ENCODE measurements around the gene OSBPL3. TPM values are rescaled to one million over a fixed set of nuclear protein-coding genes. Genes with fewer than 3 reads are reported as not detected.

The OSBPL3 gene
- total RNA-seq, 2 donors from 2014 or later: 5.0 to 9.1 TPM

DNA sequence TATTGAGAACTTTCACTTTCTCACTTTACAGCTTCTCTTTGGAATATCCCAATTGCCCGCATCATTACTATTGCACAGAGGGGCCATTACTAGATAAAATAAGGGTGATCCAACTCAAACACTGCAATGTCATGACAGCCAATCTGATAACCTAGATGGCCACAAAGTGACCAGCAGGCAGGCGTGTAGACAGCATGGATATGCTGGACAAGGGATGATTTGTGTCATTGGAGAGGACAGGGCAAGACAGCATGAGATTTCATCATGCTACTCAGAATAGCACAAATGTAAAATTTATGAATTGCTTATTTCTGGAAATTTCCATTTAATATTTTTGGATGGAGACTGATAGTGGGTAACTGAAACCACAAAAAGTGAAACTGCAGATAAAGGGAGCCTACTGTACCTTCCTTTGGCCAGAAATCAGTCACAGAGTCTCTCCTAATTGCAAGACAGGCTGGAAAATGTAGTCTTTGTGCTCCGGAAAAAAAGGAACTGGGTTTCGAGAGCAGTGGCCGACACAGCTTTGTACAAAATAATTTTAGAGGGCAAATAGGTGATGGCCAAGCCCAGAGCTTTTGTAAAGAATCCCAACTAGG lies 216.6 kb downstream of the OSBPL3 start:
- DNase-seq (ENCODE audit: low spot score): no peak
- intact Hi-C loops (cut with DNase I): no loop called here

DNA sequence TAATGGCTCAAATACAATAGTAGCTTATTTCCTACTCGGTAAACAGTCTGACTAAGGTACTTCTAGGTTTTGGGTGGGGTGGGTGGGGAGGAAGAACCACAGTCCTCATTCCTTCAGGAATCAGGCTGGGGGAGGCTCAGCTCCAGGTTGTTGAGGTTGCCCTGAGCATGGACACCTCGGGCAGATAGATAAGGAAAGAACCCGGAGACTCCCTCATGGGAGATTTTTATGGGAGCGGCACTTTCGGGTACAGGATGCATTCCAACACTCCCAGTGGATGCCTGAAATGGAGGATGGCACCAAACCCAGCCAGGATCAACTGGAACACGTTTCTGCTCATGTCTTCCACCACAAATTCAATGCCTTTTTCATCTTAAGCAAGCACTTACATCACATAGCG lies 217.2 kb downstream of the OSBPL3 start:
- intact Hi-C loops (cut with DNase I): no loop called here
- DNase-seq (ENCODE audit: low spot score): no peak

DNA sequence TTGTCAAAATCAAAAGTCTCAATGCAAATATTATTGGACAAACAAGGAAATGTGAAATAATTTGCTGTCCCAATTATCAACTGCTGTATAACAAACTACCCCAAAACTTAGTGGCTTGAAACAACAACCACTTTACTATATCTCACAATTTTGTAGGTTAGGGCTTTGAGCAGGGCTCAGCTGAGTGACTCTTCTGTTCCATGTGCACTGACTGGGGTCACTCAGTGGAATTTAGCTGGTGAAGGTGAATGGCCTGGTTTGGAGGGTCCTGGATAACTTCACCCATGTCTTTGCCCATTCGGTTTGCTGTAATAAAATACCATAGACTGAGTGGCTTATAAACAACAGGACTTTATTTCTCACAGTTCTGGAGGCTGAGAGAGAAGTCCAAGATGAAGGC lies 219.0 kb downstream of the OSBPL3 start:
- intact Hi-C loops (cut with DNase I): no loop called here
- DNase-seq (ENCODE audit: low spot score): no peak

DNA sequence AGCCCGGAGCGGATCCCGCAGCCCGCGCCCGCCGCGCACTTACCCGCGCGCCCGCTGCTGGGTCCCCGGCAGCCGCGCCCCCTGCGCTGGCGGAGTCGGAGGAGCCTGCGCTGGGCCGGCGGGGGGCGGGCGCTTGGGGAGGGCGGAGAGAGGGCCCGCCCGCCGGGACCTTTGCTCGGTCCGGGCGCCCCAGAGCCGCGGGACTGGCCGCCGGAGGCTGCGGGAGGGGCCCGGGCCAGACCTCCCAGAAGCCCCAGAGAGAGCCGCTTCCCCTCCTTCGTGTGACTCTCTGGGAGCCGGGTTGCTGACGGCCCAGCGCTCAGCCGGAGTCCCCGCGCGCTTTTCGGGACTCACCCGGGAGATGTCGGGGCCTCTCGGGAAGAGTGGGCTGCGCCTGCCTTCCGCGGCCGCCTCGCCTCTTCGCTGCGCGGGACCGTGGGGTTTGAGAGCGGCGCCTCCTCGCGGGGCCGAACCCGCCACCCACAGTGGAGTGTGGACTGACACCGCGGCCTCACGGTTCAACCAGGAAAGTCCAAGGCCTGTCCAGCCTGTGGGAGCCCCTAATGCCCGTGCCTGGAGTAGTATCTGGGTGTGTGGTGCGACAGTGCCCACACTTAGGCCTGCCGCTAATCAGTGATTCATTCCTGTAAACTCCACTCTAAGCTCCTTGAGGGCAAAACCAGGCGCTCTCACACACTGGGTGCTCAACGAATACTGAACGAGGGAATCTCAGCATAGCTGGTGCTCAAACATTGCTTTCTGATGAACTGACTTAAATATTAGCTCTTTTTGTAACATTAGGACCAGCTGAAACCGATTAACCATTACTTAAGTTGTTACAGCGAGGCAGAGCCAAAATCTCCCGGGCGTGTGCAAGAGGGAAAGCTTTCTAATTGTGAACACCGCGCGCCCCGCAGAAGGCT lies 222.4 kb downstream of the OSBPL3 start, which contains the start of gene GSDME:
TSS of gene GSDME (minus strand) at position 112 of the 923 bp plus-strand sequence. CDS start 7,690 bp downstream, outside the sequence.
- DNase-seq (ENCODE audit: low spot score): peak; percentile 87
- intact Hi-C loops (cut with DNase I): no loop called here

DNA sequence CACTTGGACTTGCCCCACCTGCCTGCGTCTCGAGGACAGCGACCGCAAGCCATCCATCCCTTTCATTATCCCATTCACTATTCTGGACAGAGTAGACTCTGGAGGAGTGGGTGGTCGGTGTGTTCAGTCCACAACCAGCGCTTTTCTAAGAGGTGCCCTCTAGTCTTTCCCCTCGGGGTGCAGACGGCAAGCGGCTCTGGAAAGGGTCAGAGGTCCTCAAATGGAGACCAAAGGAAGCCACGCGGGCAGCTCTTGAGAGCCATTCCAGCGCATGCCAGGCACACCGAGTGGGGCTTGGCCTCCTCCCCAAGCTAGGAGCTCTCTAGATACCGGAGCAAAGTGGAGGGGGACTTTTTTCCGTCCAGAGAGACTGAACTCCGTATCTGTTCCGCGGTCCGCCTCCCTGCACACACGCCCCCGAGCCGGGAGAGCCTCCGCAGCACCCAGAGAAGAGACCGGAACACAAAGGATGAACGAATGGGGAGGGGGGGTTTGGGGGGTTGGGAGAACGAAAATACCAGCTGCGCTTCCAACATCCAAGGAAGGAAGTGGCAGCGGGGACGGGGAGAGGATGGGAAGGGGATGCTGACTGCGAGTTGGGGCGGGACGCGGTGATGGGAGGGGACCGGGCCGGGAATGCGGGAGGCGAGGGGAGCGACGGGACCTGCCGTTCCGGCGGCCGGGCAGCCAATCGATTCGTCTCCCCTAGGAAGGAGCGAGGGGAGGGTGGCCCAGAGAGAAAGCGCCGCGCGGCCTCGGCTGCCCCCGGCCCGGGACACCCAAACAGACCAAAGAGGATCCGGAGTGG lies 223.2 kb downstream of the OSBPL3 start:
- intact Hi-C loops (cut with DNase I): no loop called here
- peak; percentile 86 for DNase-seq (ENCODE audit: low spot score)

DNA sequence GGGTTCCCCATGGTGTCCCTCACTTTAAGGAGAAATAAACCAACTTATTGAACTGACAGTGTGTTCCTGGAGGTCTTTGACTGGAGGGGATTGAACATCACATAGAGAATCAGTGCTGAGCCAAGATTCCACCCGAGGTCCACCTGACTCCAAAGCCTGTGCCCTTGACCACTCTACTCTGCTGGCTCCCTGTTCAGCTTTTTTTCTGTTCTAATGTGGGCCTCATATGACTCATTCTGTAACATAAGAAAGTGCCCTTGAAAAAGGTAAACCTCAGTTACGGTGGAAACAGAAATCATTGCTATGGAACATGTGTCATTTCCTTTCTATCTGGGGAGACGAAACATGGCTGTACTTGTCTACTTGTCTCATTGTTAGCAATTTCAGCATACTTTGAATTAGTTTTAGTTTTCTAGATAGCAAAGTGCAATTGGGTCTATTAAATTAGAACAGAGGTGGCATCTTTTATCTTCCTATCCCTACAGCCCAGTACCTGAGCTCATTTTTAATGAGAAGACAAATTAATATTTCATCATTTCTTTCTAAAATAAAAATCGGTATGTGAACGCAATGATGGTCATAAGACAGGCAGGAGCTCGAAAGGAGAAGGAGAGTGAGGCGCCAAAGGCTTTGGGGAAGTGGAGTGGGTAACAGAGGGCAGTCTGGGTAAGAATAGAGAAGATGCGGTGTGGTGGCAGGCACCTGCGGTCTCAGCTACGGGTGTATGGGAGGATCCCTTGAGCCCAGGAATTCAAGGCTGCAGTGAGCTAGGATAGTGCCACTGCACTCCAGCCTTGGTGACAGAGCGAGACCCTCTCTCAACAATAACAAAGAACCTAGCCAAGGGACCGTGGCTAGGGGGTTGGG lies 224.2 kb downstream of the OSBPL3 start:
- intact Hi-C loops (cut with DNase I): no loop called here
- DNase-seq (ENCODE audit: low spot score): no peak

DNA sequence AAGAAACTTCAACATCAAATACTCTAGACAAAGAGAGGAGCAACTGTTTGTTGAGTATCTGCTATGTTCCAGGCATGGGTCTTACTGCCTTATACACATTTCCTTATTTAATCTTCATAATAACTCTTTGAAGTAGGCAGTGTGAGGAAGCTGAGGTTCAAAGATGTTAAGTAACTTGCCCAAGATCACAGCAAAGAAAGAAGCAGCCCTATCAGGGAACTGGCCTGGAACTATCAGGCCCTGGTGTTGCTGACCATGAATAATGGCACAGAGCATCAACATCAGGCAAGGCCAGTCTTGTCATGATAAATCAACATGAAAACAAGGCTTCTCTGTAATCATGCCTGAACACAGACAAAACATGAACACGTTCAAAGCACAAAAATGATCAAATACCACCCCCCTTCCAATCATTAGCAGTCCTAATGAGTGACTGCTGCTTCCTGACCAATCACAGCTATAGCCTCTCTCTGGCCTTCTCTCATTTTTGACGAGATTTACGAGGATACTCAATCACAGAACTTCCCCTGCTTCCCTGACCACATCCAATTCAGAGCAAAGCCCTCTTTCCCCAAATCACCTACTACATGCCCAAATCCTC lies 225.0 kb downstream of the OSBPL3 start:
- intact Hi-C loops (cut with DNase I): no loop called here
- DNase-seq (ENCODE audit: low spot score): no peak

DNA sequence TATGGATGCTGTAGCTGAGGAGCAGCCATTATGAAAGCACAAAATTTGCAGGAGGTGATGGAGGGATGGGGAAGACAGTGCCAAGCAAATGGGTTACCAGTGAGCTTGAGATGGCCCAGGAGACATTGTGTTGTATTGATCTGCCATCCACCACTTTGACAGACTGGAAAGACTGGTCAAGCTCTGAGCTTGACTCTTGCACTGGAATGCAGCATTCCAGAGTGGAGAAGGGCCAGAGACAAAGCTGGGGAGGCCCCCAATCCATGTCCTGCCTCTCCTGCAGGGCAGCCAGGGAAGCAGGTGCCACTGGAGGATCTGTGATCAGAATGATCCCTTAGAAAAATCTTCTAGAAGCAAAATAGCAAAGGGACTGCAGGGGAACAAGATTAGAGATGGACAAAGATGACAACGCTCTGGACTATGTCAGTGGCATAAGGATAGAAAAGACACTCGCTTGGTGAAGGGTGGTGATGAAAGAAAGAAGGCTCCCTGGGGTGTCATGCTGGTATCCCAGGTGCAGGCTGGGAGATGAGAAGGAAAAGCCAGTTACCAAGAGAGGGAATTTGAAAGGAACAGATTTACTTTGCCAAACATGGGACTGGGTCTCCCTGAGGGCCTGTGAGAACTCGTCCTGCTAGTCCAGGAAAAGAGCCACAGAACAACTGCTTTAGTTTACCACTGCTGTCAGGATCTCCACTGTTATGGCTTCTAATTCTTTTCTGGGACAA lies 227.7 kb downstream of the OSBPL3 start:
- no peak for DNase-seq (ENCODE audit: low spot score)
- intact Hi-C loops (cut with DNase I): no loop called here

DNA sequence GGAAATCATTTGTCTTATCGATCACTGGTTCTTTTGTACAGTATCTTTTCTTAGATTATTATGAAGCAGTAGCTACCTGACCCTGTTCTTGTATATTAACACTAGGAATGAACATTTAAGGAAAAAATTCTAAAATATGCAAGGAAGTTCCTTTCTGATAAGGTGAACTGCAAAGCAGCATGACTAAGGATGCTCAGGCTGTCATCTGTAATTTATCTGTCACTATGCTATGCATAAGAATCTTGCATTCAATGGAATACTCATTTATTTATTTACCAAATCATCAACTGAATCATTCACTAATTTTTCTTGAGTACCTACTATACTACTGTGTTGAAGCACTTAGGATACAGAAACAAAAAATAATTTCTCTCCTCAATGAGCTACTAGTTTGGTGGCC lies 228.5 kb downstream of the OSBPL3 start:
- DNase-seq (ENCODE audit: low spot score): no peak
- intact Hi-C loops (cut with DNase I): no loop called here

DNA sequence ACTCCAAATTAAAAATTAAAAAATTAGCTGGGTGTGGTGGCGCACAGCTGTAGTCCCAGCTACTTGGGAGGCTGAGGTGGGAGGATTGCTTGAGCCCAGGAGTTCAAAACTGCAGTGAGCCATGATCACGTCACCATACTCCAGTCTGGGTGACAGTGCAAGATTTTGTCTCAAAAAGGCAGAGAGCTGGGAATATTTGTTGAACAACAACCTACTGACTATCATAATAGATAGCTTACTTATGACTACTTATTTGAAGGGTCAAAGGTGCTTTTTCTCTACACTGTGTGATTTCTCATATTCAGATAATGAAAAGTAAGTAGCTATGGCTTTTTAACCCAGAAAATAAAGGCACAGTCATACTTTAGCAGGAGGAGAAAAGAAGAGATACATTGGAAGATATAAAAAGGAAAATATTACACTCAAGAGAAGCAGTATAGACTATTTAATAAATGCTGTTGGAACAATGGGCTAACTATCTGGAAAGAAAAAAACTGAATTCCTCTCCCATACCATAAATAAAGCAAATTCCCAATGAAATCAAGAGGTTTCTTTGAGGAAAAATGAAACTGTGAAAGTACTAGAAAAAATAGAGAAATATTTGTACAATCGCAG lies 229.4 kb downstream of the OSBPL3 start:
- intact Hi-C loops (cut with DNase I): no loop called here
- no peak for DNase-seq (ENCODE audit: low spot score)

DNA sequence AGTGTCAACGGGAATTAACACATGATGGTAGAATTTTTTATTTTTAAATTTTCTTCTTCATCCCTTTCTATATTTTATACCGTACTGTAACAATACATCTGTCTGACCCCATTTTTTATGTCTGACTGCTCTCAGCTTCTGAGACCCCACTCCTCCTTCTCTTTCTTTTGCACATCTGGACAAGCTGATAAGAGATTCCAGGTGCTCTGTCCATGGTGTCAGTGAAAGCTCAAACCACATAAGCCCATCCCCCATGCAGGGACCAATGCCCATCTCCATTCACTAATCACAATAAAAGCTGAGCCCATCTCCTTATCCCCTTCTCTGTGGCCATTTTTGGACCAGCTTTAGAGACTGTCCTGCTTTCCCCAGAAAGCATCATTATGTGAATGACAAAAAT lies 231.5 kb downstream of the OSBPL3 start:
- intact Hi-C loops (cut with DNase I): no loop called here
- no peak for DNase-seq (ENCODE audit: low spot score)

Other genes with a start within 250 kb of the OSBPL3 start
- gene GSDME, start 222.7 kb downstream of the OSBPL3 start, total RNA-seq: 10 to 100 TPM; 33.4 to 43.5 TPM
- 10 to 100 TPM; 77.7 to 81.4 TPM for gene CYCS, start 145.1 kb upstream of the OSBPL3 start, total RNA-seq
- not detected for gene NPVF, start 248.3 kb upstream of the OSBPL3 start, total RNA-seq